ENCODE measurements around the gene LSM12.

The LSM12 gene

GRCh38 chr17:44030482-44030881 lies 36.0 kb downstream of the LSM12 start:
- Histone ChIP-seq H3K18ac (ENCODE audit: low read depth in 1 of 2, low read length in 2 of 2) (no peak overlapping the region), H4K8ac (ENCODE audit: low read length) (no peak overlapping the region), H3K27ac (ENCODE audit: low read length, poor library complexity, severe bottlenecking) (no peak overlapping the region), H3K79me1 (replicated peaks; ENCODE audit: low read length, poor library complexity, severe bottlenecking) (peaks cover 42% of the 10 kb centered on the region), H2BK120ac (ENCODE audit: low read depth, low read length) (no peak overlapping the region), H2BK5ac (ENCODE audit: low read depth, low read length, poor library complexity, severe bottlenecking) (no peak overlapping the region), H2BK12ac (ENCODE audit: low read length in 2 of 2) (no peak overlapping the region), H3K4me2 (ENCODE audit: low read length, poor library complexity, severe bottlenecking) (no peak overlapping the region), H3K14ac (ENCODE audit: low read length in 2 of 2) (no peak overlapping the region), H3K9me3 (ENCODE audit: control insufficient read depth, low read length) (no peaks in the 10 kb centered on the region), H2BK15ac (ENCODE audit: low read depth, poor library complexity, severe bottlenecking) (no peak overlapping the region), H3K9ac (ENCODE audit: low read length) (no peak overlapping the region), H2AFZ (ENCODE audit: low read depth, low read length) (no peak overlapping the region), H3K4me3 (ENCODE audit: insufficient read depth in 1 of 2, low read depth in 1 of 2, low read length in 2 of 2) (no peak overlapping the region), H3K27me3 (ENCODE audit: control insufficient read depth in 1 of 2, insufficient read depth in 1 of 2, low read length in 2 of 2) (no peaks in the 10 kb centered on the region), H3K4ac (ENCODE audit: low read depth in 1 of 2, low read length in 2 of 2) (no peak overlapping the region), H3K4me1 (ENCODE audit: control insufficient read depth, insufficient read depth, low read depth, low read length) (no peaks in the 10 kb centered on the region), H2AK5ac (ENCODE audit: low read length, severe bottlenecking) (no peak overlapping the region), H3K36me3 (ENCODE audit: control insufficient read depth in 1 of 2, insufficient read depth in 2 of 2, low read depth in 1 of 2, low read length in 2 of 2) (peaks cover 43 to 64% of the 10 kb centered on the region in 2 experiments), H4K91ac (ENCODE audit: low read length) (no peak overlapping the region), H3K23ac (ENCODE audit: low read length in 2 of 2) (no peak overlapping the region)
- no peak for DNase-seq
- WGBS: 88% methylated on average over 3 of the region's 3 CpGs

DNA sequence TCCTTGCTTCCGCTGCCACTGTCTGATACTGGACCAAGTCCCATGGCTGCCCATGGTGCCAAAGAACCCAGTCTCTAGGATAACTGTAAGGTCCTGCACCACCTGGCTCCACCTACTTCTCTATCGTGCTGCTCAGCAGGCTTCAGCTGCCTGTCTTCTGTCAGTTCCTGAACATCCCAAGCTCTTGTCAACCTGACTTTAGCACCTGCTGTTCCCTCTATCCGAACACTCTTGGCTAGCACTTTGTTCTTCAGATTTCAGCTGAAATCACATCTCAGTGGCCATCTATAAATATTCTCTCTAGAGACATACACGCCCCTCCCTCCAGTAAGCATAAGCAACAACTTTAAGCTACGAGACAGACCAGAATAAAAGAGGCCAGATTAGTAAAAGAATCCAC lies 36.7 kb downstream of the LSM12 start:
- no peak overlapping the region for H3K27ac ChIP-seq (ENCODE audit: low read length, poor library complexity, severe bottlenecking)
- peaks cover 3% of the 10 kb centered on the region for H3K4me1 ChIP-seq (ENCODE audit: control insufficient read depth, insufficient read depth, low read depth, low read length)
- no peak overlapping the region for H3K4me2 ChIP-seq (ENCODE audit: low read length, poor library complexity, severe bottlenecking)
- H4K91ac ChIP-seq (ENCODE audit: low read length): peak overlapping the region; percentile 61
- no peak overlapping the region for H3K4ac ChIP-seq (ENCODE audit: low read depth in 1 of 2, low read length in 2 of 2)
- no peak overlapping the region for H3K4me3 ChIP-seq (ENCODE audit: insufficient read depth in 1 of 2, low read depth in 1 of 2, low read length in 2 of 2)
- H3K23ac ChIP-seq (ENCODE audit: low read length in 2 of 2): no peak overlapping the region
- H2BK12ac ChIP-seq (ENCODE audit: low read length in 2 of 2): no peak overlapping the region
- H3K9me3 ChIP-seq (ENCODE audit: control insufficient read depth, low read length): no peaks in the 10 kb centered on the region
- no peak overlapping the region for H2BK15ac ChIP-seq (ENCODE audit: low read depth, poor library complexity, severe bottlenecking)
- no peaks in the 10 kb centered on the region for H3K27me3 ChIP-seq (ENCODE audit: control insufficient read depth in 1 of 2, insufficient read depth in 1 of 2, low read length in 2 of 2)
- H3K36me3 ChIP-seq (ENCODE audit: control insufficient read depth in 1 of 2, insufficient read depth in 2 of 2, low read depth in 1 of 2, low read length in 2 of 2): peaks cover 50 to 70% of the 10 kb centered on the region in 2 experiments
- peaks cover 46% of the 10 kb centered on the region for H3K79me1 ChIP-seq (replicated peaks; ENCODE audit: low read length, poor library complexity, severe bottlenecking)
- DNase-seq: no peak
- no peak overlapping the region for H2AK5ac ChIP-seq (ENCODE audit: low read length, severe bottlenecking)
- H2BK5ac ChIP-seq (ENCODE audit: low read depth, low read length, poor library complexity, severe bottlenecking): no peak overlapping the region
- no peak overlapping the region for H2AFZ ChIP-seq (ENCODE audit: low read depth, low read length)
- peak overlapping the region; percentile 23 for H4K8ac ChIP-seq (ENCODE audit: low read length)
- no peak overlapping the region for H3K18ac ChIP-seq (ENCODE audit: low read depth in 1 of 2, low read length in 2 of 2)
- no peak overlapping the region for H2BK120ac ChIP-seq (ENCODE audit: low read depth, low read length)
- WGBS: 91% methylated on average over 5 of the region's 5 CpGs
- no peak overlapping the region for H3K14ac ChIP-seq (ENCODE audit: low read length in 2 of 2)
- H3K9ac ChIP-seq (ENCODE audit: low read length): no peak overlapping the region

- peaks cover 49 to 71% of the 10 kb centered on the region in 2 experiments for H3K36me3 ChIP-seq (ENCODE audit: control insufficient read depth in 1 of 2, insufficient read depth in 2 of 2, low read depth in 1 of 2, low read length in 2 of 2)
- no peak overlapping the region for H3K4me2 ChIP-seq (ENCODE audit: low read length, poor library complexity, severe bottlenecking)
- no peak overlapping the region for H3K4ac ChIP-seq (ENCODE audit: low read depth in 1 of 2, low read length in 2 of 2)
- H3K18ac ChIP-seq (ENCODE audit: low read depth in 1 of 2, low read length in 2 of 2): no peak overlapping the region
- no peak overlapping the region for H3K9ac ChIP-seq (ENCODE audit: low read length)
- no peak overlapping the region for H2BK120ac ChIP-seq (ENCODE audit: low read depth, low read length)
- no peak overlapping the region for H2BK15ac ChIP-seq (ENCODE audit: low read depth, poor library complexity, severe bottlenecking)
- no peak overlapping the region for H2AFZ ChIP-seq (ENCODE audit: low read depth, low read length)
- H3K14ac ChIP-seq (ENCODE audit: low read length in 2 of 2): no peak overlapping the region
- H3K23ac ChIP-seq (ENCODE audit: low read length in 2 of 2): no peak overlapping the region
- H3K4me1 ChIP-seq (ENCODE audit: control insufficient read depth, insufficient read depth, low read depth, low read length): peaks cover 5% of the 10 kb centered on the region
- H4K91ac ChIP-seq (ENCODE audit: low read length): no peak overlapping the region
- DNase-seq: no peak
- H2AK5ac ChIP-seq (ENCODE audit: low read length, severe bottlenecking): no peak overlapping the region
- H2BK12ac ChIP-seq (ENCODE audit: low read length in 2 of 2): no peak overlapping the region
- 93% methylated on average over 4 of the region's 4 CpGs for WGBS
- no peak overlapping the region for H4K8ac ChIP-seq (ENCODE audit: low read length)
- no peaks in the 10 kb centered on the region for H3K27me3 ChIP-seq (ENCODE audit: control insufficient read depth in 1 of 2, insufficient read depth in 1 of 2, low read length in 2 of 2)
- no peak overlapping the region for H3K4me3 ChIP-seq (ENCODE audit: insufficient read depth in 1 of 2, low read depth in 1 of 2, low read length in 2 of 2)
- H3K27ac ChIP-seq (ENCODE audit: low read length, poor library complexity, severe bottlenecking): no peak overlapping the region
- peaks cover 28% of the 10 kb centered on the region for H3K79me1 ChIP-seq (replicated peaks; ENCODE audit: low read length, poor library complexity, severe bottlenecking)
- H3K9me3 ChIP-seq (ENCODE audit: control insufficient read depth, low read length): no peaks in the 10 kb centered on the region
- H2BK5ac ChIP-seq (ENCODE audit: low read depth, low read length, poor library complexity, severe bottlenecking): no peak overlapping the region
Observed at GRCh38 chr17:44024853-44025252, 41.6 kb downstream of the LSM12 start.

GRCh38 chr17:44024271-44024663 lies 42.2 kb downstream of the LSM12 start:
- Histone ChIP-seq H2BK15ac (ENCODE audit: low read depth, poor library complexity, severe bottlenecking) (no peak overlapping the region), H2BK120ac (ENCODE audit: low read depth, low read length) (no peak overlapping the region), H3K4me1 (ENCODE audit: control insufficient read depth, insufficient read depth, low read depth, low read length) (peaks cover 5% of the 10 kb centered on the region), H3K9ac (ENCODE audit: low read length) (no peak overlapping the region), H2BK5ac (ENCODE audit: low read depth, low read length, poor library complexity, severe bottlenecking) (no peak overlapping the region), H3K18ac (ENCODE audit: low read depth in 1 of 2, low read length in 2 of 2) (no peak overlapping the region), H3K9me3 (ENCODE audit: control insufficient read depth, low read length) (no peaks in the 10 kb centered on the region), H2BK12ac (ENCODE audit: low read length in 2 of 2) (no peak overlapping the region), H3K23ac (ENCODE audit: low read length in 2 of 2) (peak overlapping the region in 1 of 2 experiments; percentile 35), H3K4me2 (ENCODE audit: low read length, poor library complexity, severe bottlenecking) (no peak overlapping the region), H2AFZ (ENCODE audit: low read depth, low read length) (no peak overlapping the region), H3K4me3 (ENCODE audit: insufficient read depth in 1 of 2, low read depth in 1 of 2, low read length in 2 of 2) (no peak overlapping the region), H3K4ac (ENCODE audit: low read depth in 1 of 2, low read length in 2 of 2) (no peak overlapping the region), H3K36me3 (ENCODE audit: control insufficient read depth in 1 of 2, insufficient read depth in 2 of 2, low read depth in 1 of 2, low read length in 2 of 2) (peaks cover 43 to 69% of the 10 kb centered on the region in 2 experiments), H3K14ac (ENCODE audit: low read length in 2 of 2) (no peak overlapping the region), H4K91ac (ENCODE audit: low read length) (no peak overlapping the region), H3K27me3 (ENCODE audit: control insufficient read depth in 1 of 2, insufficient read depth in 1 of 2, low read length in 2 of 2) (no peaks in the 10 kb centered on the region), H4K8ac (ENCODE audit: low read length) (no peak overlapping the region), H3K79me1 (replicated peaks; ENCODE audit: low read length, poor library complexity, severe bottlenecking) (peaks cover 23% of the 10 kb centered on the region), H3K27ac (ENCODE audit: low read length, poor library complexity, severe bottlenecking) (no peak overlapping the region), H2AK5ac (ENCODE audit: low read length, severe bottlenecking) (no peak overlapping the region)
- no peak for DNase-seq
- 96% methylated on average over 6 of the region's 6 CpGs for WGBS

Measured in mesenchymal stem cell (in vitro differentiated cells and primary cell).